Midbrain (tissue), 1 donor: Measurements from ENCODE around the gene RASA3.
"Not testable (repeated sequence)": the region's sequence is repeated elsewhere in the genome, so short reads cannot be mapped to it uniquely, and the experiment has no call there.

Source experiments
- DNase-seq: peaks from one replicate; lab custom pipeline; 2025; lab: John Stamatoyannopoulos, UW

RASA3 gene

DNA sequence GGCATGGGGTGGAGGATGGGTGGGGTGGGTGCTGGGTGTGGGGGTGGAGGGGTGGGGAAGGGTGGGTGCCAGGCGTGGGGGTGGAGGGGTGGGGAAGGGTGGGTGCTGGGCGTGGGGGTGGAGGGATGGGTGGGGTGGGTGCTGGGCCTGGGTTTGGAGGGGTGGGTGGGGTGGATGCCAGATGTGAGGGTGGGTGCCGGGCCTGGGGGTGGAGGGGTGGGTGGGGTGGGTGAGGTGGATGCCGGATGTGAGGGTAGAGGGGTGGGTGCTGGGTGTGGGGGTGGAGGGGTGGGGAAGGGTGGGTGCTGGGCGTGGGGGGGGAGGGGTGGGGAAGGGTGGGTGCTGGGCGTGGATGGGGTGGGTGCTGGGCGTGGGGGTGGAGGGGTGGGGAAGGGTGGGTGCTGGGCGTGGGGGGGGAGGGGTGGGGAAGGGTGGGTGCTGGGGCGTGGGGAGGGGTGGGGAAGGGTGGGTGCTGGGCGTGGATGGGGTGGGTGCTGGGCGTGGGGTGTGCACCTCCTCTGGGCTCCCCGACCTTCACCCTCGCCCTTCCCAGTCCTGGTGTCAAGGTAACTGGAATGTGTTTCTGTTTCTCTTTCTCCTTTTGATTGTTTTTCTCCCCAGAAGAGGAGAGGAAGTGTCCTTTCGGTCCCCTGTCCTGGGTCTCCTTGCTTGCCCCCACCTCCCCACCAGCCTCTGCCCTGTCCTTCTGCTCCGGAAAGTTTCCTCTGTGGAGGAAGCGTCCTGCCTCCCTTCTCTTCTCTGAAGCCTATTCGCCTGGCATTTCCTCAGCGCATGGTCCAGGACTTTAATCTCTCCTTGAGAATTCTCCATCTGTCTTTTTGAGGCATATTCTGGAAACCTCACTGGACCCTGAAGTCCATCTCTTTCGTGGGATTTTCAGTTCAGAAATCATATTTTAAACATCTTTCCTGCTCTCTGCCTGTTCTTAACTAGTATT, 23.8 kb upstream of the RASA3 start:
- DNase-seq = no peak

DNA sequence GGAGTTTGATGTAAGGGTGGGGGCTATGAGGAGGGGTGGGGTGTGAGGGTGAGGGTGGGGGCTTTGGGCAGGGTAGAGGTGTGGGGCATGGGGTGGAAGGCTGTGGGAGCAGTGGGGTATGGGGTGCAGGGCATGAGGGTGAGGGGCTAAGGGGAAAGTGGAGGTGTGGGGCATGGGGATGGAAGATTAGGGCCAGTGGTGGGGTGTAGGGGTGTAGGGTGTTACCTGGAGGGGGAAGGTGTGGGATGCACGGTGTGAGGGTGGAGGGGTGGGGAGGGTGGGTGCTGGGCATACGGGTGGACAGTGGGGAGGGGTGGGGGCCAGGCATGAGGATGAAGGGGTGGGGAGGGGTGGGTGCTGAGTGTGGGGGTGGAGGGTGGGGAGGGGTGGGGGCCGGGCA, 22.9 kb upstream of the RASA3 start:
- DNase-seq = no peak

DNA sequence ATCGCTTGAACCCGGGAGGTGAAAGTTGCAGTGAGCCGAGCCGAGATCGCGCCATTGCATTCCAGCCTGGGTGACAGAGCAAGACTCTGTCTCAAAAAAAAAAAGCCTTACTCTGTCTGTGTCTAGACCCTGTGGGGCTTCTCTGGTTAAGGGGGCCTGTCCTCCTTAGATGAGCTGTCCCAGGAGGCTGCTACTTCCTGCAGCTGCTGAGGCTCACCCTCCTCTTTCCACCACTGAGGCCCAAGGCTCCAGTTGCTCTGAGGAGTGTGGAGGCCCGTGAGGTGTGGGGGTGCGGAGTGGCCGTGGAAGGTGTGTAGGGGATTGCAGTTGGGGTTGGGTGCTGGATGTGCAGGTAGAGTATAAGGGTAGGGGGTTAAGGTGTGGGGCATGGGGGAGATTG, 22.1 kb upstream of the RASA3 start:
- DNase-seq = no peak

DNA sequence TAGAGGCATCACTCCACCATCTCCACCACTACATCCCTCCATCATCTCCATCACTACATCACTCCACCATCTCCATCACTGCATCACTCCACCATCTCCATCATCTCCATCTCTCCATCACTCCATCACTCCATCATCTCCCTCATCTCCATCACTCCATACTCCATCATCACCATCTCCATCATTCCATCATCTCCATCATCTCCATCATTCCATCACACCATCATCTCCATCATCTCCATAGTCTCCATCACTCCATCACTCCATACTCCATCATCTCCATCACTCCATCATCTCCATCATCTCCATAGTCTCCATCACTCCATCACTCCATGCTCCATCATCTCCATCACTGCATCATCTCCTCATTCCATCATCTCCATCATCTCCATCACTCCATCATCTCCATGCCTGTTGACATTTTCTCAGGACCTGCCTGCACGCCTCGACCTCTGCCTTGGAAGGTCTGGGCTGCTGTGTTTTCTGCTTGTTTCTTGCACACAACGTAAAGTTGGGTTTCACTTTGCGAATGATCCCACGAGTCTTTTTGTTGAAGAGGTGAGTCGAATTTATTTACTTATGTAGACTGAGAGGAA, 21.2 kb upstream of the RASA3 start:
- DNase-seq = no peak

DNA sequence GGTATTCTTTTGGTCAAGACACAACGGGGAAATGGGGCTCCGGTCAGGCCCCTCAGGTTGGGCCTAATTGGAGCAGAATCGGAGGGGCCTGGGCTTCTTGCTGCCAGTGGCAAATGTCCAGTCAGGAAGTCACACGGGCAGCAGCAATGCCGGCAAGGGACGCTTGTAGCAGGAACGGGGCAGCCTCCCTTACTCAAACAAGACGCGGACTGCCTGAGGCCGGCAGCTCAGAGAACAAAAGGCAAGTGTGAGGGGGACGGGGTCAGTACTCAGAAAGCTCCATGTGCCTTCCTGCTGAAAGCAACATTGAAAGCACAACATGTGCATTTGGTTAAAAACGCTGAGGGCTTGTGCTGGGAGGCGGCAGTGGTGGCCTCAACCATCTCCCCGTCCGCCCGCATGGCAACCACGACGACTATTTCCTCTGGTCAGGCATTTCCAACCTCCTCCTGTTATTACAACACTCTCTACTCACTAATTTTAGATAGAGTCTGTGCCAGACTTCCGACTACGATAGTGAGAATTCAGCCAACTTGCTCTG, 20.5 kb upstream of the RASA3 start:
- DNase-seq = peak; percentile 54

DNA sequence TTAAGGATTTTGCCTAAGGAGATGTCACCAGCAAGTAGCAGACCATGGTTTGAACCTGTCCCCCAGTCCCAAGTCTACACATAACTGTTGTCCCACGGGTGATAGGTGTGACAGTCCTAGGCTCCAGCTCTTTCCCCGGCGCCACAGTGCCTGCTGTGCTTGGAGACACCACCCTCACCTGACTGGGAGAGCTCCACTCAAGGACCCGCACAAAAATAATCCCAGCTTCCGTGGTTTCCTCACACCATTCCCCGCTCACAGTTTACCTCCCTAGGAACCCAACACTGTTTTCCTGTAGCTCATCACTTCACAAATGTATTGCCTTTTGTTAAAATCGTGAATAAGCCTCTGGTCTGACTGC, 19.8 kb upstream of the RASA3 start:
- DNase-seq = no peak

DNA sequence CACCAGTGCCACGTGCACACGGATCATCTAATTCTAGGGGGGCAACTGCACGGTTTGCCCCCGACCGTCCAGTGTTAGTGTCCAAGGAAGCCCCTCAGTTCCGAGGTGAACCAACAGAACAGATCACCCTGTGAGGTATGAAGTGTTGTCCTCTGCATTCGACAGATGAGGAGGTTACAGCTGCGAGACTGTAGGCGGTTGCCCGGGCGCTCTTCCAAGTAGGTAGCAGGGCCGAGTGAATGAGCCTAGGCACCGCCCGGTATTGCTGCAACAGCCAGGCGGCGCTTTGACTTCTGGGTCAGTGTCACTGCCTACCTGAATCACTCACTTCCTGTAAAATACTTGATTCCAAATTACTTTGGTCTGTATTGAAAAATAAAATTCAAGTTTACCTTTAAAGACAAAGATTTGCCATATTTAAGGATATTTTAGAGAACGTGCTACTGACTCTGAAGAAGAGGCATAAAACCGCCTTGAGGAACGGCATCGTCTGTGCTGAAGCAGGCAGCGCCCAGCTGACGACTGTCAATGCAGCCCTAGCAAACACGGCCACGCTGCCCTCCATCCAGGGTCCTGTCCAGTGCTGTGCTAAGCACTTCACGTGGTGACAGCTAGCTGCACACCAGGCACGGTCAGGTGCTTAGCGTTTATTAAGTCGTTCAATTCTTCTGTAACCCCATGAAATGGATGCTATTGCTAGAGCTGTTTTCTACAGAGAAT, 19.3 kb upstream of the RASA3 start:
- peak; percentile 25 for DNase-seq

DNA sequence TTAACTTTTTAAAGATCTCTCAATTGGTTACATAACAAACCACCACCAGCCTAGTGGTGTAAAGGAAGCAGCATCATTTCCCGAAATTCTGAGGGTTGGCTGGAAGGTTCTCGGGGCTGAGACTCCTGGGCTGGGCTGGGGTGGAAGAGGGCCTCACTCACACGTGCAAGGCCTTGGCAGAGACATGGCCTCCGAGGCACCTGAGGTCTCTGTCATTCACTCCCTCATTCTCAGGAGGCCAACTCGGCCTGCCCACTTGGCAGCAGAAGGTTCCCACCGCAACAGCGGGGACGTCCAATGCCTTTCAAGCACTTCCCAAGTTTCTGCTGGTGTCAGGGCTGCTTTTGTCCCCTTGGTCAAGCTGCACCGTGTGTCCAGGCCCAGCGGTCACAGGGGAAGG, 18.6 kb upstream of the RASA3 start:
- DNase-seq = peak; percentile 56

DNA sequence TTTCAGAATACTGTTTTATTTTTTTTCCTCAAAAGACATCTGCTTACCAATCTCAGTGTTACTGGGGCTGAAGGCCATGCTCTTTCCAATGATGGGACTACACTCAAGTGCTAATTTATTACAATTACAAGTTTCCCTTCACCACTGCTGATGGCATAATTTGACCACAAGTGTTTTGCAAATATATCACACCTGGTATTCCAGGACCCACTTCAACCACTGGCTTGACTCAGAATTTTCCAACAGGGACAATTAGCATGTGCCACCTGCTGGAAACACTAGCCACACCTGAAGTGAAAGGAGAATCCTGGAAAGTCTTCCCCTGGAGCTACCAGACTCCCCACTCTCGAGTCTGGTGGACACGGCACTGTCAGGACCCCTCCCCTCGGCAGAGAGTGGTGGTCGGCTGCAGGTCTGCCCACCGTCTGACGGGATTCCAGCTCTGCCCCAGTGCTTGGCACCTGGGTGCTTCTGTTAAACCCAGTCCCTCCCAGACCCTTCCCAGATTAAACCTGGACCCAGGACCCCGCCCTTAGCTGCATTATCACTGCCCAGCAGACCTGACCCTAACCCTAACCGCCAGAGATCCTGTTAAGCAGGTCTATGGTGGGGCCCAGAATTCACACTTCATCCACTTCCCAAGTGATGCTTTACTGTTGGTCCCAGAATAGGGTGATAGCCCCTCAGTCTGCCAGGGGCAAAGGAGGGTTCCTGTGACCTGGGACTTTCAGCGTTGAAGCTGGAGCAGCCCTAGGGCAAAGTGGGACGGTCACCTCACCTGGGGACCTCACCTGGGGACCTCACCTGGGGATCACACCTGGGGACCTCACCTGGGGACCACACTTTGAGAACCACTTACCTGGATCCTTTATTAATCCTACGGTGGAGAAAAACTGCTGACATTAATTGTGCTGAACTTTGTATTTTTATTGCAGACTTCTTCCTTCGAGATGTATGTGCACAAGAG, 17.6 kb upstream of the RASA3 start:
- no peak for DNase-seq

DNA sequence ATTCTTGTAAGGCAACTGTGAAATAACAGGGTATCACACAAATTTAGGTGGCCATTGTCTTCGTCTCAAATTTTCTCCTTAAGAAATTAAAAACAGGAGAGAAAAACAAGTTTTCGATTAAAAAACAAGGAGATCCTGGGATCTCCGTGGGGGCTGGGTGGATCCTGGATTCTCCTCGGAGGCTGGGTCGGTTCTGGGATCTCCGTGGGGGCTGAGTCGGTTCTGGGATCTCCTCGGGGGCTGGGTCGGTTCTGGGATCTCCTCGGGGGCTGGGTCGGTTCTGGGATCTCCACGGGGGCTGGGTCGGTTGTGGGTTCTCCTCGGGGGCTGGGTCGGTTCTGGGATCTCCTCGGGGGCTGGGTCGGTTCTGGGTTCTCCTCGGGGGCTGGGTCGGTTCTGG, 16.5 kb upstream of the RASA3 start:
- not testable (repeated sequence) for DNase-seq

DNA sequence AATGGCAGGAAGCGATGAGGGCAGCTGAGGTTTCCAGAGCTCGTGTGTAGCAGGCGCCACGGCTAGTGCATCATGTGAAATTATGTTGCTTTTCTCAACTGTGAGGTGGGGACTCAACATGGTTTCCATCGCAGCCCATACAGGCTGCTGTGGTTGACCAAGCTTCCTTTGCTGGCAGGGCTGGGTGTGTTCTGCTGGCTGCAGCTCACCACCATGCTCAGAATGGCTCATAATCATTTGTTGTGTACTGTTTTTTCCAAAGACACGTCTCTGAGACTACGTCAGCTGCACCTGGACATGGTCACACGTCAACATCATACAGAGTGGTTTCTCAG, 16.1 kb upstream of the RASA3 start:
- DNase-seq = no peak

DNA sequence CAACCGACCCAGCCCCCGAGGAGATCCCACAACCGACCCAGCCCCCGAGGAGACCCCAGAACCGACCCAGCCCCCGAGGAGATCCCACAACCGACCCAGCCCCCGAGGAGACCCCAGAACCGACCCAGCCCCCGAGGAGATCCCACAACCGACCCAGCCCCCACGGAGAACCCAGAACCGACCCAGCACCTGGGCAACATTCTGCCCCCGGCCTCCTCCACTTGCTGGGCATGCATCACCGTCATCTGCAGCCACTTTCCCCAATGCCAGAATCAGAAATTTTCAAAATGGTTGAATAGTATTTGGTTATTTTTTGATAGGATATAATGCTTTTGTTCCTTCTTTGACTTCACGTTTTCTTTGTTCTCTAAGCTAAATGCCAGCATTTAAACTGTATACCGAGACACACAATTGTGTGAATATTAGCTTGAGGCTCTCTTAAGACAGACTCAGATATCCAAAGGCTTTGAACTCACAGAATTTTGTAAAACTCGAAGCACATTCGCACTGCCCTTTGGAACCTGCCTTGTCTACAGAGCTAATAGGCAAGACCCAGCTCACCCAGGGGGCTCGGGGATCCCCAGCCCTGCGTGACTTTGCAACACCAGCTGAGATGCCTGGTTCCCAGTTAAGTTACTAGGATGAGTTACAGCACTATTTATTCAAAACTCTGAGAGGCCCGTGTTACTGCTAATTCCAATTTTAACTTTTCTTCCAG, 15.5 kb upstream of the RASA3 start:
- no peak for DNase-seq

DNA sequence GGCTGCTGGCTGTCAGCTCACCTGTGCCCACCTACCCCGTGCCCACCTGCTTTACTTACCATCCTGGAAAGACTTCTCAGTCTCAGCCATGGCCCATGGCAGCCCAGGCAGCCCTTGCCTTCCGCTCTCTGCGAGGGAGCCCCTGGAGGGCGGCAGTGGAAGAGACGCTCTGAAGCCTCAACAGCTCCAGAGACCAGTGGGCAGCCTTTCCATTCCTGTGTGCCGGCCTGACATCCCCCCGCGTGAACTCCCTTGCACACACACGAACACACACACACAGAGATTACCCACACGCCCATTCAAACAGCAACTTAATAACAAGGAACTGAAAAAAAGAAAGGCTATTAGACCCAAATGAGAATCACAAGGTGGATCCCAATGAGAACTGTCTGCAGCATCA, 14.2 kb upstream of the RASA3 start:
- no peak for DNase-seq

DNA sequence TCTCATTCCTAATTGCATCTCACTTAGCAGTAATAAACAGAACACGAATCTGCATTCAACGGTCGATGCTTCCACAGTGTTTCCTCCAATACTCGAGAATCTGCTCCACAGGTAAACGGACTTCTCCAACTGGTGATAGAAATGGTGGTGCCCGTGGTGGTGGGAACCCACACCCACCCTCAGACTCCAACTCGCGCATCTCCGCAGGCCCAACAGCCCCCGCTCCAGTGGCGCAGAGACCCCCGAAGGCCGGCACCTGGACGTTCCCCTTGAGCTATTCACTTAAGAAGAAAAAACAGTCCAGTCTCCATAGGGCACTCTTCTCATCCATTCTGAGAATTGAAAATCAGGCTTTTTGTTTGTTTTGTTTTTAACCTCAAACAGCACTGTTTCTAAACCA, 13.8 kb upstream of the RASA3 start:
- no peak for DNase-seq

DNA sequence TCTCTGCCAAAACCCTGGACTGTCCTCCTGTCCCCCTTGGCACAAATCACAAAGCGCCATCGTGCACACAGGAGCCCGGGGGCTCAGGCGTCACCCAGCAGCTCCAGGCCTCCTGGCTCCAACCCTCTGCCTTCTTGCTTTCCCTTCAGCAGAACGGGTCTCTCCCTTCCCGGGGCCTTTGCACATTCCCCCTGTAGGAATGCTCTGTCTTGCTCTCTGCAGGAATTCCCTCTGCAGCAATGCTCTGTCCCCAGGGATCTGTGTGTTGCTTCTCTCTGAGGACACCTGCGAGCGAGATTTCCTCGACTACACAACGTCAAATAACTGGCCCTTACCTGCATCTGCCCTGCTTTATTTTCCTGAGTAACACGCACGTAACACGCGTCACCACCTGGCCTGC, 13.3 kb upstream of the RASA3 start:
- DNase-seq = no peak

DNA sequence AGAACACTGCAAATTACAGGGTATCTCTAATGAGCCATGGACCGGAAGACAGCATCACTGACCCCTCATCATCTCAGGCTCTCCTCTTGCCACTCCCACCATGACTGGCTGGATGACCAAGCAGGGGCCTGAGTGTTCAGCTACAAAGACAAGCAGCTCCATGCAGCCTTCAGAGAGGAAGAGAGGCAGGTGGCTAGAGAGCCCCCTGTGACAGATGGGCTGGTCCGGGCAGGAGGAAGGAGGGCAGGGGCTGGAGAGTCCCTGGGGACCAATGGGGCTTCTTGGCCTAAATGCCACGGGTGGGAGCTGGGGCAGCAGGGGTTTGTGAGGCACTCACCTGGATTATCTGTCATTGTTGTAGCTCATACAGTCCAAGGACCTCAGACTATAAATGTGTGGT, 12.8 kb upstream of the RASA3 start:
- no peak for DNase-seq

DNA sequence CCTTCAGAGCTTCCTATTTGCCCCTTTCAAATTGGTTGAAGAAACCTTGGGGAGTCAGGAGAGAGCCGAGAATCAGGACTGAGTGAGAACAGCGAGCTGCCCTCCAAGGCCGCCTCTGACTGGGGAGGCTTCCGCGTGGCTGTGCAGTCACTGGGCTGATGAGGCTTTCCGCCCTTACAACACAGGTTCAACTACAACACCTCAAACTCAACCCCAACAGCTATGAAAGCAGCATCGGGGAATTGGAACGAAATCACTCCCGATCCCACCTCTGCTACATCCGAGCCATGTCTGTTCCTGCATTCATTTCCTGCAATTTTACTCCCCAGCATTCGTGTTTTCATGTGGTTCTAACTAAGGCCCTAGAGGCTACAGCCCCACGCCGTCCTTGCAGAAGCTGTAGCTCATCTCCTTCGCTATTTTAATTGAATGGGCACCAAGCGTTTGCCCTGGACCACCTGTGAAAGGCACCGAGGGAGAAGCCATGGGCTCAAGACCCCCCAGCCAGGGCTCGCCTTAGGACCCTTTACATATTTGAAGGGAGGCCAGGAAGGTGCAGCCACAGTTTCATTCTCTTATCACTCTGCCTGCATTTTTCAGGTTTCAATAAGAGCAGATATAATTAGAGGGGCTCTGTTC, 12.3 kb upstream of the RASA3 start:
- DNase-seq = no peak

DNA sequence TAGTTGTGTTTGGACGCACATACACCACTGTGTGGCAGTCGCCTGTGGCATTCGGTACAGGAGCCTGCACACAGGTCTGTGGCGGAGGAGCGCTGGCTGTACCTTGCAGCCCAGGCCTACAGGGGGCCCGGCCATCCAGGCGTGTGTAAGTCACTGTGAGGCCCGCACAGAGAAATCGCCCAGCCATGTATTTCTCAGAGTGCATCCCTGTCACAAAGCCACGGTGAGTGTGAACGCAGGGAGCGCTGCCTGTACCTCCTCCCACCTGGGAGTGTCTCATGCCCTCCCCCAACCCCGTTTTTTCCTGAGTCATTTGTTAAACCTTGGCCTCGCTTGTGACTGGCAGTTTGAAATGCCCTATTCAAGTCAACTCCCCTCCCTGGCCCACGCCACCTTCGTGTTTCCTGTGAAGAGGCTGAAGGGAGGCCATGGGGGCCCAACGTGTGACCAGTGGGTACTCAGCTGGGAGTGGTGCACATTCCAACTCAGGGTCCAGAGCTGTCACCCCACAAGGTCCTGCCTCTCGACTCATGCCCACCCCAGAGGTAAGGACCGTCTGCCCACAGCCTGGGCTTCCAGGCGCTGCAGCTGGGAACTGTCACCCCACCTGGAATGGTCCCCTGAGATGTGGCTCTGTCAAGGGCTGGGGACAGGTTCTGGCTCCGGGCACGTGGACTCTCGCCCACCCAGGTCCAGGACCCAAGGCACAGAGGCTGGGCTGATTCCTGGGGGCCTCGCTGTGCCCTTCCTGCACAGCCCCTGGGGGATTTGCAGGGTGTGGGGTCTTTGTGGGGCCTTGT, 11.6 kb upstream of the RASA3 start:
- DNase-seq = no peak

DNA sequence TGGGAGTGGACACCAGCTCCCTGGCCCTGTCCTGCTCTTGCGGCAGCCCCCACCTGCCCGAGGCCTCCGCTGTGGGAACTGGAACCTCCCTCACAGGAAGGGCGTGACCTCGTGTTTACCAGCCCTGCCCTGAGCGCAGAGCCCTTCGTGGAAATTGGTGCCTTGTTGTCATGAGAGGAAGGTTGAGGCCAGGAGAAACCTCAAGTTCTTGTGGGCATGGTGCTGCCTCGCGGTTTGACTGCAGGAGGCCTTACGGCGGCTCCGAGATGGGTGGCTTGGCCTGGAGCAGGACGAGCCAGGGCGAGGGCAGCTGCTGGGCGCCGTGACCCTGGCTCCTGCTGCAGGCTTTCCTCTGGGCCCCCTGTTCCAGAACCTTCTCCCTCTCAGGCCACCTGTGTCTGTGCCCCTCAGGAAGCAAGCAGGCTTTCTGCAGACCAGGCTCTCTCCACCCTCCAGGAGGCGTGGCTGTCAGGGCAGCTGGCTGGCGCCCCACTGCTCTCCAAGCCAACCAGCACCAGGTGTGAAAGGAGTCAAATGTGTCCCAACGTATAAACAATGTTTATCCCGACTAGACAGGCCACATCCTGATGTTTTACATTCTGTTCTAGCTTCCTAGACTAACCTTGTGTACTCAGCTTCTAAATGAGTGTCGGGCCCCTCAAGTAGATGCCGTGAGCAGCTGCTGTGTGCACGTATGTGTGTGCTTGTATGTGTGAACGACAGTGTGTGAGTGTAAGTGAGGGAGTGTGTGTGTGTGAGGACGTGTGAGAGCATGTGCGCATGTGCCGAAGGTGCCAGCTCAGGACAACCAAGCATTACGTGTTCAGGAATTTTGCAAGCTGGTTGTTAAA, 10.4 kb upstream of the RASA3 start:
- DNase-seq = no peak
